LNCaP clone FGC (cell line): ENCODE measurements around the gene DDX1.

ENCODE experiments used
- DNase-seq: peaks from one replicate; pipeline ENCODE4 v3.0.0-alpha.2; 2011; ENCODE audit warnings: low read depth
- H3K4me3 ChIP-seq: 2 replicates; pipeline ENCODE4 v1.5.1; 2011; ENCODE audit warnings: mild to moderate bottlenecking, low read depth, low read length, control low read depth
- CTCF ChIP-seq: IDR thresholded peaks from 2 replicates; pipeline ENCODE4 v1.5.1; 2012; ENCODE audit warnings: mild to moderate bottlenecking; ENCODE audit not compliant: control insufficient read depth, insufficient read depth; ENCODE audit errors: extremely low read depth

Gene DDX1

GRCh38 chr2:15584316-15584715, 7.4 kb upstream of the DDX1 start:
- DNase-seq, result no peak
- TF ChIP-seq CTCF, result no peak
- H3K4me3 ChIP-seq, result no peak overlapping the region

- no peak overlapping the region for H3K4me3 ChIP-seq
- DNase-seq, result no peak
- TF ChIP-seq CTCF, result no peak
Measured at GRCh38 chr2:15584767-15585469, 6.8 kb upstream of the DDX1 start.

GRCh38 chr2:15588329-15588919, 3.2 kb upstream of the DDX1 start:
- H3K4me3 ChIP-seq, result no peak overlapping the region
- DNase-seq, result no peak
- peak; percentile 58 for TF ChIP-seq CTCF

- DNase-seq, result no peak
- TF ChIP-seq CTCF, result no peak
- H3K4me3 ChIP-seq, result peak overlapping the region; percentile 77
Measured at GRCh38 chr2:15591373-15591691, 336 bp upstream of the DDX1 start.

- H3K4me3 ChIP-seq, result peak overlapping the region; percentile 77
- TF ChIP-seq CTCF, result no peak
- DNase-seq, result no peak
Measured at GRCh38 chr2:15593327-15593705, 1.6 kb downstream of the DDX1 start.

- no peak overlapping the region for H3K4me3 ChIP-seq
- no peak for TF ChIP-seq CTCF
- no peak for DNase-seq
Measured at GRCh38 chr2:15594291-15595256, 2.9 kb downstream of the DDX1 start.
